Activated gamma-delta T cell treated with anti-CD3 and anti-CD28 coated beads, Interleukin-2, amount 50 U/mL, for 16 hours (primary cell): Measurements from ENCODE around the gene RNPEPL1.
"Not testable (repeated sequence)": the region's sequence is repeated elsewhere in the genome, so short reads cannot be mapped to it uniquely, and the experiment has no call there.

Source experiments
- DNase-seq: peaks from one replicate; pipeline ENCODE4 v3.0.0-alpha.2; 2020; ENCODE audit warnings: low read depth

The RNPEPL1 gene

GRCh38 chr2:240538031-240538780 lies 30.1 kb upstream of the RNPEPL1 start:
- no peak for DNase-seq

- not testable (repeated sequence) for DNase-seq
These were observed 29.2 kb upstream of the RNPEPL1 start for GRCh38 chr2:240539101-240539500.

DNA sequence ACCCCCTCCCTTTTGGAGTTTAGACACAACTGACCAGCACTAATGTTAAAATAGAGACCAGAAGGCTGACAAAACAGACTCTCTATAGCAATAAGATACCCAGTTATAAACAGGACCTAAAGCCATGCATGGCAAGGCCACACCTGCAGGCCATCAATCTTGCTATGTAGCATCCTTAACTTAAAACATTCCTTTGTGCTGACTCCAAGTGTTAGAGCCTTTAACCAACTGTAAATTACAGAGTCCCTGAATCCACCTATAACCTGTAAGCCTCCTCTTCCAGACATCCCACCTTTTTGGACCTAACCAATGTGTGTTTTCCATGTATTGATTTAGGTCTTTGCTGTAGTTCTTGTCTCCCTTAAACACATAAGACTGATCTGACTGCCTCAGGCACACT lies 28.4 kb upstream of the RNPEPL1 start:
- no peak for DNase-seq

GRCh38 chr2:240551288-240551687 lies 17.0 kb upstream of the RNPEPL1 start:
- no peak for DNase-seq

GRCh38 chr2:240551811-240552210 lies 16.5 kb upstream of the RNPEPL1 start:
- no peak for DNase-seq

- no peak for DNase-seq
These were observed 14.3 kb upstream of the RNPEPL1 start for GRCh38 chr2:240553956-240554480.

DNA sequence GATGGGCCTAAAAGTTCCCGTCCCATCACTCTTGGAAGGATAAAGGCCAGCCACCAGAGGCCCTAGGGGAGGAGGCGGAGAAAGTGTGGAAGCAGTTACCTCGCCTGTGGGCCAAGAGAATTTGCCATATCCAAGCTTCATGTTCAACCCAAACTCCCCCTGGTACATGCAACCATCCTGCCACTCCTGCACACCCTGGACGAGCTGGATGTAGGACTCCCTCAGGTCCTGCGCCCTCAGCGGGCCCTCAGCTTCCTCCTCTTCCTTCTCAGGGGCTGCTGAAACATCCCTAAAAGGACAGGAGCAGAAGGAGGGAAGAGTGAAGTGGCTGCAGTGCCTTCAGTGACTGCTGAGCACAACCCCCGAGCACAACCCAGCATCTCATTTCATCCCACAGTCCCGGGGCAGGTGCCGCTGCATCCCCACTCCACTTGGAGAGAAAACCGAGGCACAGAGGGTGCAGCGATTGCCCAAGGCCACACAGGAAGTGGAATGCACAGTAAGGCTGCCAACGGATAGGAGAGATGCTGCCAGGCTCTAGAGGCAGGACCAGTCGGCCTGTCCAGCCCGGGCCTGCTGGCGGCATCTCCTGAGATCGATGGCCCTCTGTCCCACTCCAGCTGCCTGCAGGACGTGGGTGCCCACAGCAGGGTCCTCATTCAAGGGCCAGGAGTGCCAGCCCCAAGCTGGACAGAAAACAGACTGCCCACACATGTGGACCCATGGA lies 13.4 kb upstream of the RNPEPL1 start:
- DNase-seq, result no peak

GRCh38 chr2:240555541-240556250 lies 12.6 kb upstream of the RNPEPL1 start:
- DNase-seq, result no peak

DNA sequence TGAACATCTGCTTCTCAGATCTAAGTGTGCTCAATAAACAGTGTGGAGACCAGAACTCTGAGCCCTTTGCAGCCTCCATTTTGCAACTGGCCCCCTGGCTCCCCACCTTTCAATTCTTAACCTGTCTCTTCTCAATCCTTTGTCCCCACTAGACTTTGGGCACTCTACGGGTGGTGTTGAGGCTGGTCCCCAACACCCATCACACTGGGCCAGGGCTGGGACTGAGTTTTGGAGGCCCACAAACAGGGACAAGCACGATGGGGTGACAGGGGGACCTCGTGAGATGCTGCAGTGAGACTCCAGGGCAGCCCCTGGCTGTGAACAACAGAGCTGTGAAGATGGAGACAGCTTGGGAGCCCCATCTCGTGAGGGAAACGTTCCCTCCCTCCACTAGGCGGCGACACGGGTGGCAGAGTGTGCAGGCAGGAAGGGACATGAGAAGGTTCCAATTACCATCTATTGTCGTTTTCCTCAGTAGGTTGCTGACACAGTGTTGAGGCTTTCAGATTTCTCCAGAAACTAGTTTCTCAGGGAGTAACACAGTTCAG lies 11.7 kb upstream of the RNPEPL1 start:
- DNase-seq, result peak; percentile 52

DNA sequence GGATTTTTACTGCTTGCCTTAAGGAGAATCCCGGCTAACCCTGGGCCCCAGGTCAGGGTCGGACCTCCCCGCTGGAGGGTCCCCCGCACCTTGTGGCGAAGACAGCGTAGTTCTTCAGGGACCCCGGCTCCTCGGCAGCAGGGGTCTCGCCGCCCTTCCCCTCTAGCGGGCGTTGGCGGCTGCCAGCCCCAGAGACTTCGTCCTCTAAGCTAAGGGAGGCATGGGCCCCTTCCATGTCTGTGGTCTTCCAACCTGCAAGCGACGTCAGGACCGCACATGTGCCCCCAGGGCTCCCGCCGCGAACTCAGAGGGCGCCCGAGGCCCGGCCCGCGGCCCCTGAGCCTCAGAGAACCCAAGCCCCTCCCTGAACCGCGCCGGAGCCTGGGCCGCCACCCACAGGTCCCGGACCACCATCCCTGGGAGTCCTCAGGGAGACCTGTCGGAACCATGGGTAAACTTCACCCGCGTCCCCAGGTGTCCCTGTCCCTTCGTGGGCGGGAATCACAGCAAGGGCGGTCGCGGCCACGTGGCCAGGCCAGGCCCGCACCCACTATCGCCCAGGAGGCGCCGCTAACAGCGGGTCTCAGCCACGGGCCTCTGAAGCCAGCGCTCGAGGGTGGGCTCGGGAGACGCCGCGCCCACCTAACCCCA lies 11.1 kb upstream of the RNPEPL1 start:
- DNase-seq, result no peak

DNA sequence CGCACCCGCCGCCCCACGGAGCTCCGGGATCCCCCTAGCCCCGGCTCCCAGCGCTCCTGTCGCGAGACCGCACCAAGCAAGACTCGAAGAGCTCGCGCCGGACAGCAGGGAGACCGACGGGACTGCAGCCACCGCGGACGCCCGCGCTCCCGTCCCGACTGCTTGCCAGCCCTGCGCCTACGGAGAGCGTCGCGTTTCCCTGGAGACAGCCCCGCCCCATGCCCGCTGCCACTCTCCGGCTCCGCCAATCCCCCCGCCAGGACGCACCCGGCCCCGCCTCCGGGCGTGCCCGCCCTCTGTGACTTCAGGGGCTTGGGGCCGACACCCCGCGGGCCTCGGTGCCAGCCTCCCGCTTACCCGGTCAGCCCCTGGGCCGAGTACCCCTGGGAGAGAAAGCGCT lies 10.5 kb upstream of the RNPEPL1 start, which contains the start of gene ANKMY1:
ANKMY1 (minus strand) TSS at position 181 of the 400 bp plus-strand sequence. CDS start 653 bp downstream, outside the sequence.
- peak; percentile 52 for DNase-seq

DNA sequence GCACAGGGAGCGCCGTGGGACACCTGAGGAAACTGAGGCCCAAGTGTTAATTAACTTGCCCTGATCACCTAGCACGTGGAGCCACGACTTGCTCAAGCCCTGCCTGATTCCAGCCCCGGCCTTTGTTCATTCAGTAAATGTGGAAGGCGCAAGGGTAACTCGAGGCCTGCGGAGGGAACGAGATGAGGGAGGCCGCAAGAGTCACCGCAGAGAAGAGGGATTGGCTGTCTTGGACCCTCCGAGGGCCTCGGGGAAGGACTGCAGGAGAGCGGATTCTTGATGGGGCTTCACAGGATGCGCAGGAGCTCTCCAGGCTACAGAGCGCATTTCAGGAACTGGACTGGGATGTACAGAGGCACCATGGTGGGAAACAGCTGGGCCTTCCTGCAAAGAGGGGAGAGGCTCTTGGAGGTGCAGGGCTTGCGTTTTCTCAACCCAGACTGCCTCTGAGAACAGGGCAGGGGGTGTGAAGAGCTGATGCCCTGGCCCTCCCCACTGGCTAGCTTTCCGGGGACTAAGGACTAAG lies 10.0 kb upstream of the RNPEPL1 start:
- no peak for DNase-seq

GRCh38 chr2:240559286-240559685 lies 9.0 kb upstream of the RNPEPL1 start:
- no peak for DNase-seq

DNA sequence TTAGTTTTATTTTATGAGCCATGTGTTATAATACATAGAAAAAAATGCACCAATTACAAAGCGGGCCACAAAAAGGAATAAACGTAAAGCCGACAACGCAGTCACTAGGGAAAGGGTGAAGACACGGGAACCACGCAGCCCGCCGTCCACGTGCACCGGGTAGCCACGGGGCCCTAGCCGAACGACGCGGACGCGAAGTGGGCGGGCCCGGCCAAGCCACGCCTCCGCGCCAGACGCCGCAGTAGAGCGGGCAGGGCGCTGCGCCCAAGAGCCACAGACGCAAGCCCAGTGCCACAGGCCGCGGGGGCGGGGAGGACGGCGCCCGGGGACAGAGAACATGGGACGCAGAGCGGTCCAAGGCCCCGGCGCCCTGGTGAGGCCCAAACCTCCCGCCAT lies 8.2 kb upstream of the RNPEPL1 start, which contains the start of gene DUSP28:
DUSP28 (plus strand) TSS at position 274 of the 396 bp plus-strand sequence. CDS start 328 bp downstream, outside the sequence.
- DNase-seq, result peak; percentile 83

GRCh38 chr2:240560480-240561324 lies 7.6 kb upstream of the RNPEPL1 start:
- peak; percentile 100 for DNase-seq

- no peak for DNase-seq
These were observed 6.8 kb upstream of the RNPEPL1 start for GRCh38 chr2:240561325-240561971.

DNA sequence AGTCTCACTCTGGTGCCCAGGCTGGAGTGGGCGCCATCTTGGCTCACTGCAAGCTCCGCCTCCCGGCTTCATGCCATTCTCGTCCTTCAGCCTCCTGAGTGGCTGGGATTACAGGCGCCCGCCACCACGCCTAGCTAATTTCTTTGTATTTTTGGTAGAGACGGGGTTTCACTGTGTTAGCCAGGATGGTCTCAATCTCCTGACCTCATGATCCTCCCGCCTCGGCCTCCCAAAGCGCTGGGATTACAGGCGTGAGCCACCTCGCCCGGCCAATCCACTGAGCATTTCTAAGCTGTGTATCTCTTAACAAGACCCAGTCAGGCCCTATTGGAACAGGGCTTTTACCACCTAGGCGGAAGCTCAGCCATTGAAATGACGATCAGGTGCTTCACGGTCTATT lies 5.1 kb upstream of the RNPEPL1 start:
- DNase-seq, result not testable (repeated sequence)

GRCh38 chr2:240563951-240564560 lies 4.2 kb upstream of the RNPEPL1 start:
- DNase-seq, result no peak
